ENCODE results near the gene SPHKAP. TPM values are rescaled to one million over a fixed set of nuclear protein-coding genes. Genes with fewer than 3 reads are reported as not detected.
A peak's percentile ranks its signal among the peaks of the same experiment; 100 is the strongest.

SPHKAP gene
- total and polyA plus RNA-seq, 11 donors, result 8.3 to 150 (median 70.2) TPM

GRCh38 chr2:228131833-228132232, 49.7 kb downstream of the SPHKAP start:
- Histone ChIP-seq H3K36me3 (peaks cover 0 to 38% (median 0%) of the 10 kb centered on the region in 9 donors), H3K4me3 (no peak overlapping the region), H3K4me1 (peaks cover 0 to 6% (median 0%) of the 10 kb centered on the region in 12 donors), H3K27ac (no peak overlapping the region), H3K27me3 (no peaks in the 10 kb centered on the region), H3K9me3 (no peaks in the 10 kb centered on the region)
- WGBS, 4 donors, result 72 to 79% (median 73%) methylated on average over 8 of the region's 8 CpGs
- no peak for DNase-seq
- TF ChIP-seq CTCF (IDR thresholded peaks at IDR 0.05) (no peak), POLR2A (IDR thresholded peaks at IDR 0.05) (no peak)
- intact Hi-C loops (cut with DNase I), result no loop called here
- ATAC-seq, result no peak

GRCh38 chr2:228126401-228126800, 55.1 kb downstream of the SPHKAP start:
- Histone ChIP-seq H3K9me3 (no peaks in the 10 kb centered on the region), H3K36me3 (peaks cover 0 to 37% (median 0%) of the 10 kb centered on the region in 9 donors), H3K27me3 (no peaks in the 10 kb centered on the region), H3K4me3 (no peak overlapping the region), H3K4me1 (peaks cover 0 to 4% (median 0%) of the 10 kb centered on the region in 12 donors), H3K27ac (no peak overlapping the region)
- DNase-seq (no peak), ATAC-seq (no peak)
- TF ChIP-seq CTCF (IDR thresholded peaks at IDR 0.05), result no peak
- TF ChIP-seq POLR2A (IDR thresholded peaks at IDR 0.05), result no peak
- WGBS, 4 donors, result 34 to 67% (median 49%) methylated on average over 1 of the region's 1 CpG
- intact Hi-C loops (cut with DNase I), result no loop called here

- peak in 2 of 5 donors; percentile 8 to 27 for DNase-seq
- intact Hi-C loops (cut with DNase I), result no loop called here
- TF ChIP-seq CTCF (IDR thresholded peaks at IDR 0.05) (no peak), POLR2A (IDR thresholded peaks at IDR 0.05) (no peak)
- Histone ChIP-seq H3K4me1 (peaks cover 0 to 6% (median 0%) of the 10 kb centered on the region in 12 donors), H3K36me3 (no peaks in the 10 kb centered on the region), H3K9me3 (no peaks in the 10 kb centered on the region), H3K27ac (no peak overlapping the region), H3K4me3 (no peak overlapping the region), H3K27me3 (no peaks in the 10 kb centered on the region)
- peak; percentile 67 to 89 (median 84) for ATAC-seq
- WGBS, 4 donors, result 3 to 11% (median 8%) methylated on average over 2 of the region's 2 CpGs
These were observed 62.5 kb downstream of the SPHKAP start for GRCh38 chr2:228118940-228119339.

GRCh38 chr2:228107846-228108245, 73.6 kb downstream of the SPHKAP start:
- ATAC-seq, result no peak
- 66 to 76% (median 73%) methylated on average over 2 of the region's 2 CpGs for WGBS, 4 donors
- no peak for DNase-seq

More at GRCh38 chr2:228107846-228108245, 73.6 kb downstream of the SPHKAP start:
- Histone ChIP-seq H3K9me3 (no peaks in the 10 kb centered on the region), H3K36me3 (peaks cover 0 to 13% (median 0%) of the 10 kb centered on the region in 9 donors), H3K4me3 (no peak overlapping the region), H3K27ac (no peak overlapping the region), H3K27me3 (no peaks in the 10 kb centered on the region), H3K4me1 (no peaks in the 10 kb centered on the region)
- TF ChIP-seq POLR2A (IDR thresholded peaks at IDR 0.05) (no peak), CTCF (IDR thresholded peaks at IDR 0.05) (no peak)
- intact Hi-C loops (cut with DNase I), result no loop called here
